HCT116 (cell line): ENCODE data around the gene PTCD1. TPM values are rescaled to one million over a fixed set of nuclear protein-coding genes. Genes with fewer than 3 reads are reported as not detected.

Experiments used
- ATAC-seq: fragments of 200-7000 bp; cut with Tn5 transposase; 2 replicates; pipeline ENCODE4 v1.9.1; 2020; ENCODE audit warnings: mild to moderate bottlenecking, moderate library complexity
- BruUV-seq: library from RNA; stranded (reverse); fragments of 400-500 nt; replicated peaks from 2 replicates; lab custom pipeline; 2021; lab: Mats Ljungman, UMichigan
- CTCF ChIA-PET: fragments of 300-600 bp; sonication (Branson Sonifier 250); formaldehyde crosslinking; loops from one replicate; lab custom pipeline; 2021; ENCODE audit warnings: antibody characterized with exemption; lab: Charles Lee
- POLR2A ChIA-PET: fragments of 300-600, 350-600 bp; sonication (Branson Sonifier 250); formaldehyde crosslinking; loops from one replicate; lab custom pipeline; 2021; ENCODE audit warnings: antibody characterized with exemption; lab: Charles Lee
- RAD21 ChIA-PET, 2 experiments: fragments of 300-600 bp; sonication (Branson Sonifier 250); formaldehyde crosslinking; loops; one replicate each; lab custom pipeline; 2023; ENCODE audit warnings: low total read pairs in 2 of 2; ENCODE audit not compliant: uncharacterized antibody in 2 of 2, unreplicated experiment in 2 of 2, low non-redundant PET in 1 of 2; lab: Charles Lee
- DNase-seq: peaks from one replicate; pipeline ENCODE4 v3.0.0-alpha.2; 2010; ENCODE audit warnings: low read depth, low spot score
- H2AFZ ChIP-seq: fragments of 200-600 bp; shearing (Covaris generic), sonication (generic); 2 replicates; pipeline ENCODE4 v1.6.1; 2017; ENCODE audit warnings: low read depth, mixed run types, mixed read lengths, antibody characterized with exemption, low read length; ENCODE audit not compliant: poor library complexity, severe bottlenecking
- H3K27ac ChIP-seq: 2 replicates; pipeline ENCODE4 v1.5.1; 2012; ENCODE audit warnings: low read depth, low read length
- H3K27me3 ChIP-seq: fragments of 200-600 bp; sonication (generic); 2 replicates; pipeline ENCODE4 v1.6.1; 2016; ENCODE audit warnings: mixed run types, low read length, mixed read lengths; ENCODE audit not compliant: insufficient read depth
- H3K36me3 ChIP-seq, 2 experiments: fragments of 200-500 bp in 1 of 2; fragments of 200-600 bp in 1 of 2; sonication (Bioruptor generic) in 1 of 2; sonication (generic) in 1 of 2; 2 replicates each; pipeline versions ENCODE4 v1.5.1 to v1.6.1; 2014 to 2016; ENCODE audit warnings: low read length in 2 of 2, inconsistent platforms in 1 of 2, mixed read lengths in 1 of 2, mixed run types in 1 of 2; ENCODE audit not compliant: insufficient read depth in 2 of 2, control insufficient read depth in 1 of 2
- H3K4me1 ChIP-seq, 2 experiments: fragments of 200-600 bp in 1 of 2; sonication (generic) in 1 of 2; 2 replicates each; pipeline versions ENCODE4 v1.5.1 to v1.6.1; 2012 to 2017; ENCODE audit warnings: low read length in 2 of 2, inconsistent platforms in 1 of 2, mild to moderate bottlenecking in 1 of 2, mixed read lengths in 1 of 2, mixed run types in 1 of 2, moderate library complexity in 1 of 2; ENCODE audit not compliant: insufficient read depth in 2 of 2, control insufficient read depth in 1 of 2
- H3K4me2 ChIP-seq: fragments of 200-600 bp; sonication (generic); 2 replicates; pipeline ENCODE4 v1.6.1; 2017; ENCODE audit warnings: mixed run types, low read length, mixed read lengths
- H3K4me3 ChIP-seq, 2 experiments: fragments of 200-600 bp in 1 of 2; sonication (generic) in 1 of 2; replicated peaks in 1 of 2; 2 replicates each; pipeline ENCODE4 v1.5.1; 2011 to 2016; ENCODE audit warnings: low read length in 2 of 2, control low read depth in 1 of 2, low read depth in 1 of 2, mild to moderate bottlenecking in 1 of 2, mixed read lengths in 1 of 2, mixed run types in 1 of 2
- H3K79me2 ChIP-seq: fragments of 200-600 bp; sonication (generic); 2 replicates; pipeline ENCODE4 v1.6.1; 2017; ENCODE audit warnings: mild to moderate bottlenecking, mixed run types, low read length, moderate library complexity, mixed read lengths; ENCODE audit not compliant: insufficient read depth
- H3K9ac ChIP-seq: fragments of 200-600 bp; sonication (generic); 2 replicates; pipeline ENCODE4 v1.6.1; 2016; ENCODE audit warnings: low read length, mixed read lengths
- H3K9me2 ChIP-seq: fragments of 200-600 bp; sonication (generic), shearing (Covaris generic); 2 replicates; pipeline ENCODE4 v1.6.1; 2017; ENCODE audit warnings: mixed run types, mild to moderate bottlenecking, moderate library complexity; ENCODE audit not compliant: insufficient read depth
- H3K9me3 ChIP-seq, 2 experiments: fragments of 200-500 bp in 1 of 2; fragments of 200-600 bp in 1 of 2; sonication (Bioruptor generic) in 1 of 2; sonication (generic) in 1 of 2; 2 replicates each; pipeline ENCODE4 v1.6.1; 2014 to 2017; ENCODE audit warnings: low read length in 2 of 2, mixed read lengths in 2 of 2, inconsistent platforms in 1 of 2, low read depth in 1 of 2, mild to moderate bottlenecking in 1 of 2, mixed run types in 1 of 2, moderate library complexity in 1 of 2; ENCODE audit not compliant: control insufficient read depth in 1 of 2, insufficient read depth in 1 of 2
- H4K20me1 ChIP-seq: fragments of 200-600 bp; sonication (generic), shearing (Covaris generic); 2 replicates; pipeline ENCODE4 v1.6.1; 2017; ENCODE audit warnings: mixed run types, mild to moderate bottlenecking, moderate library complexity; ENCODE audit not compliant: insufficient read depth
- ATF3 ChIP-seq: IDR thresholded peaks from 2 replicates; pipeline ENCODE4 v1.6.1; 2012
- CTCF ChIP-seq, 3 experiments: fragments of 200-600 bp in 1 of 3; sonication (generic) in 1 of 3; IDR thresholded peaks in 2 of 3; conservative IDR thresholded peaks in 1 of 3; 2 replicates each; pipeline ENCODE4 v1.5.1; 2012 to 2017; ENCODE audit warnings: low read depth in 2 of 3, low read length in 2 of 3, antibody characterized with exemption in 1 of 3, borderline replicate concordance in 1 of 3, control low read depth in 1 of 3, mild to moderate bottlenecking in 1 of 3, mixed read lengths in 1 of 3, mixed run types in 1 of 3, moderate library complexity in 1 of 3; ENCODE audit not compliant: insufficient read depth in 1 of 3
- FOSL1 ChIP-seq: IDR thresholded peaks from 2 replicates; pipeline ENCODE4 v1.6.1; 2012; ENCODE audit warnings: low read depth
- JUND ChIP-seq: IDR thresholded peaks from 2 replicates; pipeline ENCODE4 v1.6.1; 2012
- POLR2A ChIP-seq: IDR thresholded peaks from 2 replicates; pipeline ENCODE4 v1.7.0; 2011; ENCODE audit warnings: borderline replicate concordance; ENCODE audit not compliant: insufficient read depth, insufficient read length; ENCODE audit errors: extremely low read depth
- POLR2AphosphoS5 ChIP-seq: IDR thresholded peaks from 2 replicates; pipeline ENCODE4 v1.6.1; 2011; ENCODE audit warnings: mild to moderate bottlenecking, low read depth, low read length, moderate library complexity
- REST ChIP-seq: IDR thresholded peaks from 2 replicates; pipeline ENCODE4 v1.6.1; 2012; ENCODE audit warnings: low read depth
- SP1 ChIP-seq: IDR thresholded peaks from 2 replicates; pipeline ENCODE4 v1.6.1; 2012; ENCODE audit warnings: low read depth
- SRF ChIP-seq: IDR thresholded peaks from 2 replicates; pipeline ENCODE4 v1.6.1; 2012; ENCODE audit warnings: low read depth
- YY1 ChIP-seq: IDR thresholded peaks from 2 replicates; pipeline ENCODE4 v1.6.1; 2011; ENCODE audit warnings: low read length, low read depth, moderate library complexity, mild to moderate bottlenecking; ENCODE audit not compliant: insufficient replicate concordance; ENCODE audit errors: extremely low read depth
- ZBTB33 ChIP-seq: IDR thresholded peaks from 2 replicates; pipeline ENCODE4 v1.6.1; 2011; ENCODE audit warnings: mild to moderate bottlenecking, low read length, moderate library complexity; ENCODE audit not compliant: insufficient replicate concordance; ENCODE audit errors: extremely low read depth
- ZNF274 ChIP-seq: fragments of 200-500 bp; sonication (Bioruptor generic); IDR thresholded peaks from 2 replicates; pipeline ENCODE4 v1.6.1; 2014; ENCODE audit warnings: mild to moderate bottlenecking, low read depth, low read length, inconsistent platforms
- intact Hi-C: fragments of 100-400 bp; cut with micrococcal nuclease; formaldehyde crosslinking; loops from 2 replicates; pipeline ENCODE4 v1.10.0; 2022
- total RNA-seq: library from RNA; stranded (reverse); gene quantifications from one replicate; pipeline ENCODE4 v1.2.1, GENCODE V29; 2021; ENCODE audit not compliant: unreplicated experiment

The PTCD1 gene
- total RNA-seq, 1 experiment from 2014 or later, result 9.2 TPM

- H3K79me2 ChIP-seq, result peaks cover 77% of the 10 kb centered on the region
- no peak for DNase-seq
- intact Hi-C loops, result no loop called here
- TF ChIP-seq FOSL1 (no peak), POLR2A (no peak), POLR2AphosphoS5 (no peak), YY1 (no peak), CTCF (IDR thresholded peaks at IDR 0.05 in 2 of 3, conservative IDR thresholded peaks at IDR 0.05 in 1 of 3; ENCODE audit: borderline replicate concordance in 1 of 3, insufficient read depth in 1 of 3, low read depth in 2 of 3, low read length in 2 of 3) (no peak), JUND (no peak), REST (no peak), ATF3 (no peak), SP1 (no peak), SRF (no peak), ZNF274 (no peak), ZBTB33 (no peak)
- H3K36me3 ChIP-seq, result peaks cover 5 to 25% of the 10 kb centered on the region in 2 experiments; a peak in 2 of 4 replicates
- peaks cover 16 to 29% of the 10 kb centered on the region in 2 experiments; a peak in 3 of 4 replicates for H3K4me1 ChIP-seq
- ChIA-PET POLR2A (no interaction called here), RAD21 (no interaction called here), CTCF (no interaction called here)
- no peak overlapping the region for H3K4me2 ChIP-seq
- H3K27me3 ChIP-seq, result no peaks in the 10 kb centered on the region
- no peaks in the 10 kb centered on the region for H4K20me1 ChIP-seq
- H3K9ac ChIP-seq, result no peak overlapping the region
- no peaks in the 10 kb centered on the region for H3K9me3 ChIP-seq
- H3K27ac ChIP-seq, result no peak overlapping the region
- H3K4me3 ChIP-seq, result no peak overlapping the region
- no peaks in the 10 kb centered on the region for H3K9me2 ChIP-seq
- no peak overlapping the region for H2AFZ ChIP-seq
- no TSS peak for BruUV-seq
- ATAC-seq, result no peak
Measured at GRCh38 chr7:99380823-99381663, 57.6 kb downstream of the PTCD1 start.
